Keratinocyte (primary cell): ENCODE measurements around the gene LCT. TPM values are rescaled to one million over a fixed set of nuclear protein-coding genes. Genes with fewer than 3 reads are reported as not detected.

ENCODE experiments used
- DNase-seq: peaks from one replicate; pipeline ENCODE4 v3.0.0-alpha.2; 2011; ENCODE audit warnings: low read depth, missing footprints, low spot score
- FAIRE-seq: peaks from 2 replicates; lab custom pipeline; 2011; peaks lifted over from hg19 to GRCh38; lab: Jason Lieb, UNC
- H2AFZ ChIP-seq: 2 replicates; pipeline ENCODE4 v1.6.0; 2012; ENCODE audit warnings: low read length, control low read depth, inconsistent platforms; ENCODE audit not compliant: control insufficient read depth
- H3K27ac ChIP-seq: 2 replicates; pipeline ENCODE4 v1.5.1; 2011; ENCODE audit warnings: low read length; ENCODE audit not compliant: control insufficient read depth, insufficient read depth
- H3K27me3 ChIP-seq: 3 replicates; pipeline ENCODE4 v1.6.0; 2011; ENCODE audit warnings: low read length; ENCODE audit not compliant: control insufficient read depth, insufficient read depth; ENCODE audit errors: extremely low read depth
- H3K36me3 ChIP-seq, 2 experiments: 2 replicates in 1 of 2; 3 replicates in 1 of 2; pipeline ENCODE4 v1.5.1; 2011; ENCODE audit warnings: low read length in 2 of 2, mild to moderate bottlenecking in 1 of 2; ENCODE audit not compliant: control insufficient read depth in 2 of 2, insufficient read depth in 2 of 2; ENCODE audit errors: extremely low read depth in 1 of 2
- H3K4me1 ChIP-seq: 3 replicates; pipeline ENCODE4 v1.5.1; 2011; ENCODE audit warnings: low read length; ENCODE audit not compliant: control insufficient read depth, insufficient read depth; ENCODE audit errors: extremely low read depth
- H3K4me2 ChIP-seq: 3 replicates; pipeline ENCODE4 v1.6.0; 2011; ENCODE audit warnings: low read depth, low read length; ENCODE audit not compliant: control insufficient read depth, insufficient read depth; ENCODE audit errors: extremely low read depth
- H3K4me3 ChIP-seq, 3 experiments: fragments of 200-600 bp in 1 of 3; sonication (generic) in 1 of 3; 2 replicates in 2 of 3; 3 replicates in 1 of 3; pipeline ENCODE4 v1.5.1; 2011 to 2016; ENCODE audit warnings: low read length in 3 of 3, mild to moderate bottlenecking in 3 of 3, control low read depth in 2 of 3, inconsistent platforms in 1 of 3, low read depth in 1 of 3, mixed read lengths in 1 of 3, mixed run types in 1 of 3, moderate library complexity in 1 of 3; ENCODE audit not compliant: control insufficient read depth in 2 of 3, insufficient read depth in 2 of 3; ENCODE audit errors: extremely low read depth in 1 of 3
- H3K79me2 ChIP-seq: 2 replicates; pipeline ENCODE4 v1.6.0; 2012; ENCODE audit warnings: low read length; ENCODE audit not compliant: control insufficient read depth, insufficient read depth
- H3K9ac ChIP-seq: 3 replicates; pipeline ENCODE4 v1.6.0; 2011; ENCODE audit warnings: low read length; ENCODE audit not compliant: control insufficient read depth, insufficient read depth; ENCODE audit errors: extremely low read depth
- H3K9me1 ChIP-seq: 3 replicates; pipeline ENCODE4 v1.6.0; 2011; ENCODE audit warnings: low read length; ENCODE audit not compliant: control insufficient read depth, insufficient read depth; ENCODE audit errors: extremely low read depth
- H3K9me3 ChIP-seq: 2 replicates; pipeline ENCODE4 v1.5.1; 2012; ENCODE audit warnings: low read depth, low read length; ENCODE audit not compliant: control insufficient read depth
- H4K20me1 ChIP-seq: 3 replicates; pipeline ENCODE4 v1.6.0; 2011; ENCODE audit warnings: low read length; ENCODE audit not compliant: control insufficient read depth, insufficient read depth; ENCODE audit errors: extremely low read depth
- EZH2 ChIP-seq: IDR thresholded peaks from one replicate; pipeline ENCODE4 v1.6.1; 2012; ENCODE audit warnings: inconsistent platforms, mild to moderate bottlenecking, low read length, moderate library complexity
- dilution Hi-C: fragments of 300-500 bp; cut with MboI; formaldehyde crosslinking; loops from one replicate; pipeline ENCODE4 v1.7.0; 2020; ENCODE audit warnings: low sequenced_read_pairs; ENCODE audit not compliant: extremely low pct_ligation_motif_present
- polyA plus RNA-seq, 5 experiments: library from polyadenylated mRNA; depleted of rRNA in 3 of 5; stranded (reverse) in 3 of 5; stranded (forward) in 1 of 5; unstranded in 1 of 5; fragments of >200 nt; gene quantifications; 1 replicate in 1 of 5; 2 replicates in 3 of 5; 3 replicates in 1 of 5; pipeline versions ENCODE4 v1.2.1 to v1.2.3, GENCODE V29; 2011 to 2012; ENCODE audit warnings: missing spikeins in 2 of 5, low read depth in 1 of 5, low replicate concordance in 1 of 5
- TF ChIP-seq, protein P1 (sequence below), 3 experiments: IDR thresholded peaks in 1 of 3; conservative IDR thresholded peaks in 1 of 3; optimal IDR thresholded peaks in 1 of 3; 2 replicates in 2 of 3; 3 replicates in 1 of 3; pipeline versions ENCODE3 to v1.5.1; 2011; ENCODE audit warnings: low read length in 3 of 3, mild to moderate bottlenecking in 3 of 3, moderate library complexity in 2 of 3, control low read depth in 1 of 3, inconsistent platforms in 1 of 3; ENCODE audit not compliant: insufficient read depth in 2 of 3; ENCODE audit errors: extremely low read depth in 1 of 3

The LCT gene
- polyA plus RNA-seq, 1 donor (not counting 4 experiments of a cell fraction or from before 2014, with no cell fraction given): 0.01 TPM

- no peak for DNase-seq
- H3K36me3 ChIP-seq: no peaks in the 10 kb centered on the region
- H3K27me3 ChIP-seq: no peaks in the 10 kb centered on the region
- H3K9ac ChIP-seq: no peak overlapping the region
- dilution Hi-C loops: no loop called here
- no peak overlapping the region for H3K27ac ChIP-seq
- H3K4me1 ChIP-seq: no peaks in the 10 kb centered on the region
- H3K4me2 ChIP-seq: no peak overlapping the region
- no peaks in the 10 kb centered on the region for H4K20me1 ChIP-seq
- TF ChIP-seq, protein P1, sequence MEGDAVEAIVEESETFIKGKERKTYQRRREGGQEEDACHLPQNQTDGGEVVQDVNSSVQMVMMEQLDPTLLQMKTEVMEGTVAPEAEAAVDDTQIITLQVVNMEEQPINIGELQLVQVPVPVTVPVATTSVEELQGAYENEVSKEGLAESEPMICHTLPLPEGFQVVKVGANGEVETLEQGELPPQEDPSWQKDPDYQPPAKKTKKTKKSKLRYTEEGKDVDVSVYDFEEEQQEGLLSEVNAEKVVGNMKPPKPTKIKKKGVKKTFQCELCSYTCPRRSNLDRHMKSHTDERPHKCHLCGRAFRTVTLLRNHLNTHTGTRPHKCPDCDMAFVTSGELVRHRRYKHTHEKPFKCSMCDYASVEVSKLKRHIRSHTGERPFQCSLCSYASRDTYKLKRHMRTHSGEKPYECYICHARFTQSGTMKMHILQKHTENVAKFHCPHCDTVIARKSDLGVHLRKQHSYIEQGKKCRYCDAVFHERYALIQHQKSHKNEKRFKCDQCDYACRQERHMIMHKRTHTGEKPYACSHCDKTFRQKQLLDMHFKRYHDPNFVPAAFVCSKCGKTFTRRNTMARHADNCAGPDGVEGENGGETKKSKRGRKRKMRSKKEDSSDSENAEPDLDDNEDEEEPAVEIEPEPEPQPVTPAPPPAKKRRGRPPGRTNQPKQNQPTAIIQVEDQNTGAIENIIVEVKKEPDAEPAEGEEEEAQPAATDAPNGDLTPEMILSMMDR (optimal IDR thresholded peaks at IDR 0.05 in 1 of 3, IDR thresholded peaks at IDR 0.05 in 1 of 3, conservative IDR thresholded peaks at IDR 0.05 in 1 of 3; ENCODE audit: extremely low read depth in 1 of 3, insufficient read depth in 2 of 3, low read length in 3 of 3): peak; percentile 37 to 70 (median 61)
- TF ChIP-seq EZH2: no peak
- H3K9me3 ChIP-seq: no peaks in the 10 kb centered on the region
- no peak overlapping the region for H2AFZ ChIP-seq
- no peaks in the 10 kb centered on the region for H3K79me2 ChIP-seq
- no peak overlapping the region for H3K4me3 ChIP-seq
- H3K9me1 ChIP-seq: no peaks in the 10 kb centered on the region
- no peak for FAIRE-seq
Measured at GRCh38 chr2:135818937-135819610, 17.9 kb downstream of the LCT start.

- no peak for TF ChIP-seq EZH2
- TF ChIP-seq, protein P1 (optimal IDR thresholded peaks at IDR 0.05 in 1 of 3, IDR thresholded peaks at IDR 0.05 in 1 of 3, conservative IDR thresholded peaks at IDR 0.05 in 1 of 3; ENCODE audit: extremely low read depth in 1 of 3, insufficient read depth in 2 of 3, low read length in 3 of 3): no peak
- H4K20me1 ChIP-seq: no peaks in the 10 kb centered on the region
- H3K27me3 ChIP-seq: no peaks in the 10 kb centered on the region
- no peak overlapping the region for H3K9ac ChIP-seq
- no peaks in the 10 kb centered on the region for H3K9me1 ChIP-seq
- no peak overlapping the region for H3K4me3 ChIP-seq
- H3K27ac ChIP-seq: no peak overlapping the region
- H3K36me3 ChIP-seq: no peaks in the 10 kb centered on the region
- dilution Hi-C loops: no loop called here
- DNase-seq (no peak), FAIRE-seq (no peak)
- no peaks in the 10 kb centered on the region for H3K9me3 ChIP-seq
- H2AFZ ChIP-seq: no peak overlapping the region
- no peaks in the 10 kb centered on the region for H3K4me1 ChIP-seq
- no peak overlapping the region for H3K4me2 ChIP-seq
- no peaks in the 10 kb centered on the region for H3K79me2 ChIP-seq
Measured at GRCh38 chr2:135817951-135818350, 19.0 kb downstream of the LCT start.
